ES-I3 (cell line): Measurements from ENCODE around the gene TAS2R4.
"Not testable (repeated sequence)": the region's sequence is repeated elsewhere in the genome, so short reads cannot be mapped to it uniquely, and the experiment has no call there.

ENCODE experiments used
- H3K36me3 ChIP-seq: 2 replicates; pipeline ENCODE4 v1.6.1; 2013; ENCODE audit warnings: mild to moderate bottlenecking, low read length, control low read depth, moderate library complexity; ENCODE audit not compliant: insufficient read depth
- H3K4me1 ChIP-seq: 2 replicates; pipeline ENCODE4 v1.6.1; 2013; ENCODE audit warnings: mild to moderate bottlenecking, control low read depth, low read length; ENCODE audit not compliant: insufficient read depth
- H3K9ac ChIP-seq: 2 replicates; pipeline ENCODE4 v1.6.1; 2013; ENCODE audit warnings: low read depth, mild to moderate bottlenecking, low read length, moderate library complexity
- H3K9me3 ChIP-seq: 2 replicates; pipeline ENCODE4 v1.6.1; 2013; ENCODE audit warnings: mild to moderate bottlenecking, low read length, moderate library complexity; ENCODE audit not compliant: control insufficient read depth, insufficient read depth

Gene TAS2R4

GRCh38 chr7:141770083-141770583 lies 6.3 kb upstream of the TAS2R4 start:
- H3K9me3 ChIP-seq, H3K36me3 ChIP-seq, H3K9ac ChIP-seq, H3K4me1 ChIP-seq: not testable (repeated sequence)

GRCh38 chr7:141785706-141786552 lies 9.5 kb downstream of the TAS2R4 start:
- no peaks in the 10 kb centered on the region for H3K4me1 ChIP-seq
- H3K36me3 ChIP-seq, result no peaks in the 10 kb centered on the region
- no peak overlapping the region for H3K9ac ChIP-seq
- no peaks in the 10 kb centered on the region for H3K9me3 ChIP-seq

- Histone ChIP-seq H3K36me3 (no peaks in the 10 kb centered on the region), H3K9ac (no peak overlapping the region), H3K9me3 (no peaks in the 10 kb centered on the region), H3K4me1 (no peaks in the 10 kb centered on the region)
These were observed 11.8 kb downstream of the TAS2R4 start for GRCh38 chr7:141788296-141788695.

GRCh38 chr7:141789917-141790316 lies 13.4 kb downstream of the TAS2R4 start, which contains the start of gene TAS2R5:
Gene TAS2R5 (plus strand): TSS chr7:141790217. CDS start chr7:141790362, 145 bp downstream.
- no peaks in the 10 kb centered on the region for H3K36me3 ChIP-seq
- no peaks in the 10 kb centered on the region for H3K4me1 ChIP-seq
- H3K9me3 ChIP-seq, result no peaks in the 10 kb centered on the region
- no peak within 1 kb of the TSS; the same call in 1 of the 2 replicates for H3K9ac ChIP-seq

DNA sequence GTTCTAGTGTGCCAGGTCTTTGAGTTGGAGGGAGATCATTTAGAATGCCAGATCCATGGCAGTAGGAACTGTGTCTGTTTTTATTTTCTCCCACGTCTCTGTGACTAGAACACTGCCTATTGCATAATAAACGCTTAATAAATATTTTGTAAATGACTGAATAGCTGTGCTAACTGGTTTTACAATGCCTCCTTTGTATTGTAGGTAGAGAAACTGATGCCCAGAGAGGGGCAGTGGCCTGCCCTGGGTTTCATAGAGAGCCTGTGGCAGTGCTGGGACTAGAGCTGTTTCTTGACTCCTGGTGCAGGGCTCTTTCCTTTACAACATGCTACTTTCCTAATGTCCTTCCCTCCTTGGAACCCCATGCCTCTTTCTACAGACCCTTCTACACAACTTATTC lies 16.1 kb downstream of the TAS2R4 start:
- no peak overlapping the region for H3K9ac ChIP-seq
- no peaks in the 10 kb centered on the region for H3K4me1 ChIP-seq
- no peaks in the 10 kb centered on the region for H3K36me3 ChIP-seq
- no peaks in the 10 kb centered on the region for H3K9me3 ChIP-seq

- H3K9me3 ChIP-seq, result no peaks in the 10 kb centered on the region; the same call in 1 of the 2 replicates
- H3K36me3 ChIP-seq, result no peaks in the 10 kb centered on the region
- H3K9ac ChIP-seq, result no peak overlapping the region
- H3K4me1 ChIP-seq, result no peaks in the 10 kb centered on the region
These were observed 43.6 kb downstream of the TAS2R4 start for GRCh38 chr7:141820067-141820466.

- not testable (repeated sequence) for H3K9ac ChIP-seq, H3K36me3 ChIP-seq, H3K9me3 ChIP-seq, H3K4me1 ChIP-seq
These were observed 46.0 kb downstream of the TAS2R4 start for GRCh38 chr7:141822432-141822831.
